Neutrophil (primary cell): ENCODE measurements around the gene ING1.

Source experiments
- H3K27ac ChIP-seq: fragments of 200-600 bp; sonication (generic); 2 replicates; pipeline ENCODE4 v1.5.1; 2016; ENCODE audit warnings: mild to moderate bottlenecking, moderate library complexity
- H3K27me3 ChIP-seq: fragments of 200-600 bp; sonication (generic); 2 replicates; pipeline ENCODE4 v1.6.0; 2016; ENCODE audit warnings: mild to moderate bottlenecking
- H3K36me3 ChIP-seq: fragments of 200-600 bp; sonication (generic); 2 replicates; pipeline ENCODE4 v1.5.1; 2017
- H3K4me1 ChIP-seq, 2 experiments: fragments of 200-600 bp in 1 of 2; sonication (generic) in 1 of 2; 1 replicate in 1 of 2; 2 replicates in 1 of 2; pipeline versions ENCODE4 v1.5.1 to v1.6.1; 2013 to 2016; ENCODE audit warnings: low read depth in 1 of 2, low read length in 1 of 2, mild to moderate bottlenecking in 1 of 2, moderate library complexity in 1 of 2; ENCODE audit not compliant: control insufficient read depth in 1 of 2, insufficient read depth in 1 of 2
- H3K4me3 ChIP-seq, 2 experiments: fragments of 200-600 bp in 1 of 2; sonication (generic) in 1 of 2; 1 replicate in 1 of 2; 2 replicates in 1 of 2; pipeline ENCODE4 v1.5.1; 2013 to 2016; ENCODE audit warnings: low read depth in 1 of 2, low read length in 1 of 2, mild to moderate bottlenecking in 1 of 2, moderate library complexity in 1 of 2
- H3K9me3 ChIP-seq: fragments of 200-600 bp; sonication (generic); 2 replicates; pipeline ENCODE4 v1.5.1; 2016
- CTCF ChIP-seq: fragments of 200-600 bp; sonication (generic); IDR thresholded peaks from 2 replicates; pipeline ENCODE4 v1.5.1; 2016; ENCODE audit warnings: antibody characterized with exemption

ING1 gene

GRCh38 chr13:110737555-110737954 lies 24.1 kb downstream of the ING1 start:
- no peak for TF ChIP-seq CTCF
- Histone ChIP-seq H3K36me3 (no peaks in the 10 kb centered on the region), H3K4me3 (no peak overlapping the region), H3K9me3 (no peaks in the 10 kb centered on the region), H3K27me3 (no peaks in the 10 kb centered on the region), H3K4me1 (no peaks in the 10 kb centered on the region), H3K27ac (no peak overlapping the region)

- H3K27ac ChIP-seq: no peak overlapping the region
- H3K4me1 ChIP-seq: no peaks in the 10 kb centered on the region
- TF ChIP-seq CTCF: no peak
- no peak overlapping the region for H3K4me3 ChIP-seq
- H3K9me3 ChIP-seq: peaks cover 5% of the 10 kb centered on the region
- no peaks in the 10 kb centered on the region for H3K27me3 ChIP-seq
- no peaks in the 10 kb centered on the region for H3K36me3 ChIP-seq
Observed at GRCh38 chr13:110743687-110744086, 30.2 kb downstream of the ING1 start.

GRCh38 chr13:110746438-110746837 lies 32.9 kb downstream of the ING1 start:
- Histone ChIP-seq H3K4me3 (no peak overlapping the region), H3K27ac (no peak overlapping the region)
- no peak for TF ChIP-seq CTCF

GRCh38 chr13:110748271-110748670 lies 34.8 kb downstream of the ING1 start:
- H3K27me3 ChIP-seq: no peaks in the 10 kb centered on the region
- H3K27ac ChIP-seq: no peak overlapping the region
- peaks cover 5% of the 10 kb centered on the region for H3K9me3 ChIP-seq
- no peaks in the 10 kb centered on the region for H3K36me3 ChIP-seq
- no peaks in the 10 kb centered on the region for H3K4me1 ChIP-seq
- no peak overlapping the region for H3K4me3 ChIP-seq
- no peak for TF ChIP-seq CTCF

More at GRCh38 chr13:110746438-110746837, 32.9 kb downstream of the ING1 start:
- Histone ChIP-seq H3K27me3 (no peaks in the 10 kb centered on the region), H3K36me3 (no peaks in the 10 kb centered on the region), H3K9me3 (peaks cover 5% of the 10 kb centered on the region), H3K4me1 (no peaks in the 10 kb centered on the region)

- TF ChIP-seq CTCF: no peak
- H3K36me3 ChIP-seq: no peaks in the 10 kb centered on the region
- H3K27ac ChIP-seq: no peak overlapping the region
- no peaks in the 10 kb centered on the region for H3K27me3 ChIP-seq
- no peaks in the 10 kb centered on the region for H3K4me1 ChIP-seq
- no peaks in the 10 kb centered on the region for H3K9me3 ChIP-seq
- H3K4me3 ChIP-seq: no peak overlapping the region
Observed at GRCh38 chr13:110756219-110756631, 42.7 kb downstream of the ING1 start.

- Histone ChIP-seq H3K36me3 (no peaks in the 10 kb centered on the region), H3K27me3 (no peaks in the 10 kb centered on the region), H3K27ac (no peak overlapping the region), H3K4me1 (no peaks in the 10 kb centered on the region), H3K9me3 (no peaks in the 10 kb centered on the region), H3K4me3 (no peak overlapping the region)
- TF ChIP-seq CTCF: no peak
Observed at GRCh38 chr13:110757296-110757695, 43.8 kb downstream of the ING1 start.
